Measurements from ENCODE around the gene VSX2.
A peak's percentile ranks its signal among the peaks of the same experiment; 100 is the strongest.

The VSX2 gene

GRCh38 chr14:74238974-74239847, at the start of gene VSX2:
VSX2 (plus strand) TSS chr14:74239449; CDS start chr14:74239562, 113 bp downstream.
- DNase-seq (ENCODE audit: low read depth), result no peak

DNA sequence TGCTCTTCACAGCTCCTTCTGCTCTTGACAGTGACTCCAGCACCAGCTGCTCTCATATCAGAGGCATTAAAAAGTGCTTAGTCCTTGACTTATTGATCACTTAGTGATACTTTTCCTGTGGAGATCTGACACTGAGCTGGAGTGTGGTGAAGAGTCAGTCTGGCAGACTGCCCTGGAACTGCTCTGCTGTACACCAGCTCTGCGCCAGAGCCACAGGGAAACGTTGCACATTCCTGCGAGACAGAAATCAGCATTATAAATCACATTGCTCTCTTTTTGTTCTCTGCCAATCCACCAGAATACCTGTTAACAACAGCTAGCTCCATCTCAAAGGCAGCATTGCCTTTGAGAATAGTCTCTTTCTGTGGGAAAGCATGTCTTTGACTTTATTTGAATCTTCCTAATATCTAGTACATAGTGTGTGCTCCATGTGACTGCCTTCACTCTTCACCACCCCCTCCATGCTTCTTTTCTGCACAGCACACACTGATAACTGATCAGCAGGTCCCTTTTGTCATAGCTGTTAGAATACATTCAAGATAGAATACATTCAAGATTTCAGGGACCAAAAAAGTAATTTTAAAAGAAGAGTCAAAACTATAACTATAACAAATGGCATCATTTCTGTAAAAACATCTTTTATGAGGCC, 48.2 kb upstream of the VSX2 start:
- no peak for DNase-seq (ENCODE audit: low read depth)

DNA sequence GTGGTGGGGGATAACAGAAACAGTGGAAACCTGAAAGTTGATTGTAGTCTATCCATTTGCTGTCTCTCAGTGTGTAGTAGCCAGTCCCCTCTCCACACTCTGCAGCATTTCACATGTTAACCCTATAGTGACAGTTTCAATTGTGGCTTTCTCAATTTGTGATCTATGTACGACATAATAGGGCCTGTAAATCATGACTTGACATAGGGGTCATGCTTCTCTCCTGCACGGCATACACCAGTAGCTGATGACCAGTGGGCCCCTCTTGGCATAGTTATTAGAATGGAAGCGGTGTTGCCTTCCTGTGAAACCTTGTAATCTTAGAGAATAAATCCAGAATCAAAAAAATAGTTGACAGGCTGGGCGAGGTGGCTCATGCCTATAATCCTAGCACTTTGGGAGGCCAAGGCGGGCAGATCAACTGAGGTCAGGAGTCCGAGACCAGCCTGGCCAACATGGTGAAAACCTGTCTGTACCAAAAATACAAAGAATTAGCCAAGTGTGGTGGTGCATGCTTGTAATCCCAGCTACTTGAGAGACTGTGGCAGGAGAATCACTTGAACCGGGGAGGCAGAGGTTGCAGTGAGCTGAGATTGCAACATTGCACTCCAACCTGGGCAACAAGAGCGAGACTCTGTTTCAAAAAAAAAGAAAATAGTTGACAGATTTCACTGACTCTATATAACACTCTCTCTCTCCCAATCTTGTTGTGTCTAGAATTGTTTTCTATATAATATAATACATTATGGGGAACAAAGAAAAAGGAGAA, 44.6 kb upstream of the VSX2 start:
- no peak for DNase-seq (ENCODE audit: low read depth)

- no peak for DNase-seq (ENCODE audit: low read depth)
Measured at GRCh38 chr14:74195623-74196022, 43.6 kb upstream of the VSX2 start.

DNA sequence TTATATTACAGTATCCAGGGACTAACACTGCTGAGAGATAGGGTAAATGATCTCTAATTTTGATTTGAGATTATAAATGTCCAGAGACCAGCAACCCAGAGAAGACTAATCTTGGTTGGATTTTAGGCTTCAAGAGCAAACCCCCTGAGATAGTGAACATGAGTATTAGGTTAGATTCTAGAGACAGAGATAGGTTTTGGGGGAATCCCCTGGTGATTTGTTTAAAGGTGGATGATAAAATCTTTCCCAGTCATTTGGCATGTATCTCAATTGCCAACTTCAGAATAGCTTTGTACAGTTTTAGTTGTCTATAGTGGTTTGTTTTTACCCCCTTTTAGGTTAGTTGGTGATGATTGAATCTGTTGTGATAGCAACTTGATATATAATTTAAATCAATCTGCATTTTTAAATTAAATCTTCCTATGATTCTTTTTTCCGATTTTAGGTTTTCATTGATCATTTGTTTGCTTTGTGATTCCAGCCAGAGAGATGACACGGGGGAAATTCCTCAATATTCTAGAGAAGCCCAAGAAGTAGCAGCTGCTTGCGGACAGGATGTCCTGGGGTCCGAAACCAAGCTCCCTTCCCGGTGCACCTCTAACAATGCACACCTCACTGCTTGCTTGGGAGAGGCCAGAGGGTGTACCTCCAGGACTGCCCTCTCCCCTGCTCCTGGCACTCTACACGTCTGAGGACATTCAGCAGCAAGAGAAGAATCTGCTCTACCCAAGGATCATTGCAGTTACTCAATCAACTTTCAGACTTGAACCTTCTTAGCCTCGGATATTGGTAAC, 40.6 kb upstream of the VSX2 start:
- no peak for DNase-seq (ENCODE audit: low read depth)

- no peak for DNase-seq (ENCODE audit: low read depth)
Measured at GRCh38 chr14:74202113-74202512, 37.1 kb upstream of the VSX2 start.

DNA sequence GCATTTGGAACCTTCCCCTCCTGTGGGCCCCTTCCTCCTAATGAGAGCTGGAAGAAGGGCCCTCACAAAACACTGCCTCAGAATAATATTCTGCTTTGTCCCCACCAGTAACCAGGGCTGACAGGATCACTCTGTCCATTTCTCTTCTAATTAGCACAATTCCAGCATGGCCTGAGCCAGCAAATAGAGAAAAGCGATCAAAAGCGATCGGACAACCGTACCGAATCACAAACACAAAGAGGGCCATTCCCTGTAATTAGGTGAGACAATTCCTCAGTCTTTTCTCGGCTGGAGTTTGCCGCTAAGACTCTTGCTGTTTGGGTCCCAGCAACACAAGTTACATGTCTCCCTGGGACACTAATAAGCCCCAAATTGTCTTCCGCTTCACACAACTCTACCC, 35.6 kb upstream of the VSX2 start:
- DNase-seq (ENCODE audit: low read depth), result no peak

- no peak for DNase-seq (ENCODE audit: low read depth)
Measured at GRCh38 chr14:74204491-74204890, 34.8 kb upstream of the VSX2 start.

GRCh38 chr14:74205882-74206281, 33.4 kb upstream of the VSX2 start:
- no peak for DNase-seq (ENCODE audit: low read depth)

DNA sequence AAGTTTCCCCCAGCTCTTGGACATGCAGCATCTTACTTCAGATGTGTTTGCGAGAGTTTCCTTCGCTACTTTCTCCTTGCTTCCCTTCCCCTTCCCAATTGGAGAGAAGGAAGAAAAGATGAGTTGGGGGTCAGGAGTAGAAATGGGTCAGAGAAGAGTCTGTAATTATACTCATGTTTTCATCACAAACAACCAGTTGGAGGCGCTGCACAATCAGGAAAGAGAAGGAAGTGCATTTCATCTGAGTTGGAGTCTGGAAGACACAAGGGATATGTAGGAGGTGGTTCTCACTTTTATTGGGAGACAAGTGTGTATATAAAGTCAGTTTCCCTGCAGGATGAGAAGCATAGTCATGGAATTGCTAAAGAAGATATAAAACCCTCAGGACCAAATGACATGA, 31.3 kb upstream of the VSX2 start:
- DNase-seq (ENCODE audit: low read depth), result no peak

DNA sequence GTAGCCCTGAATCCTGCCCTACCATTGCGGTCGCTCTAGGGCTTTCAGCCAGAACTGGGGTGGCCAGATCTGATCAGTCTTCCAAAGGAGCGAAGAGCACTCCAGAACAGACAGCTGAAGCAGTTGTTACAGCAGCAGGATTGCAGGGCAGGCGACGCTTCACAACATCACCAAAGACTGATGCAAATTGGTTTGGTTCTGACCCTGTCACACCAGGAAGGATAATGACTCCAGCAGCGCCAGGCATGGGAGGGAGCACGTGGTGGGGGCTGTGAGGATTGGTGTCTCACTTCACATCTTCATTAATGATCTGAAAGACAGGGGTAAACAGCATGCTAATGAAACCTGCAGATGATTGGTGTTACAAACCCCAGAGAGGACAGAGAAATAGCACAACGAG, 30.6 kb upstream of the VSX2 start:
- no peak for DNase-seq (ENCODE audit: low read depth)

DNA sequence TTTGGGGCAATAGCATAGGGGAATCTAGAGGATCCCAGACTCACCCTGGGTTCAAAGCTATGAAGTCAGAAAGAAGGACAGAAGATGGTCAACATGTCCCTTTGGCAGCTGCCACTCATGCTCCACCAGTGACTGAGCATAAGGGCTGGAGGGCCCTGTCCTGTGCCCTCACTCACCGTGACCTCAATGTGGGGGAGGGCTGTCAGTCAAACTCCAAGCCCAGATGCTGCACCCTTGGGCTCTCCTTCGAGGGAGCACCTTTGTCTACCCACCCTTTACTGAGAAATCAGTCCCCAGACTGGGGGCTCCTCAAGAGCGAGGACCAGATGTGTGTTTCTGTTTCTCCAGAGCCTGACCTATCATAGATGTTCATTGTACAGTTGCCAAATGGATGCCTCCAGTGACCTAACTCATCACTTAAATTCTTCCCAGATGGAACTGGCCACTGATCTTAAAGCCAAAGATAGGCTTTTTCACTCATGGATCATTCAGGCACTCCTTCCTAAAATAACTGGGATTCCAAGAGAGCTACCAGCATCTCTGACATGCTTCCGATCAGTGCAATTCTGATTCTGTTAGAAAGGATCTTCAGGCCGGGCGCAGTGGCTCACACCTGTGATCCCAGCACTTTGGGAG, 27.2 kb upstream of the VSX2 start:
- DNase-seq (ENCODE audit: low read depth), result no peak

- no peak for DNase-seq (ENCODE audit: low read depth)
Measured at GRCh38 chr14:74213907-74214803, 25.1 kb upstream of the VSX2 start.

- DNase-seq (ENCODE audit: low read depth), result no peak
Measured at GRCh38 chr14:74216671-74217070, 22.6 kb upstream of the VSX2 start.

DNA sequence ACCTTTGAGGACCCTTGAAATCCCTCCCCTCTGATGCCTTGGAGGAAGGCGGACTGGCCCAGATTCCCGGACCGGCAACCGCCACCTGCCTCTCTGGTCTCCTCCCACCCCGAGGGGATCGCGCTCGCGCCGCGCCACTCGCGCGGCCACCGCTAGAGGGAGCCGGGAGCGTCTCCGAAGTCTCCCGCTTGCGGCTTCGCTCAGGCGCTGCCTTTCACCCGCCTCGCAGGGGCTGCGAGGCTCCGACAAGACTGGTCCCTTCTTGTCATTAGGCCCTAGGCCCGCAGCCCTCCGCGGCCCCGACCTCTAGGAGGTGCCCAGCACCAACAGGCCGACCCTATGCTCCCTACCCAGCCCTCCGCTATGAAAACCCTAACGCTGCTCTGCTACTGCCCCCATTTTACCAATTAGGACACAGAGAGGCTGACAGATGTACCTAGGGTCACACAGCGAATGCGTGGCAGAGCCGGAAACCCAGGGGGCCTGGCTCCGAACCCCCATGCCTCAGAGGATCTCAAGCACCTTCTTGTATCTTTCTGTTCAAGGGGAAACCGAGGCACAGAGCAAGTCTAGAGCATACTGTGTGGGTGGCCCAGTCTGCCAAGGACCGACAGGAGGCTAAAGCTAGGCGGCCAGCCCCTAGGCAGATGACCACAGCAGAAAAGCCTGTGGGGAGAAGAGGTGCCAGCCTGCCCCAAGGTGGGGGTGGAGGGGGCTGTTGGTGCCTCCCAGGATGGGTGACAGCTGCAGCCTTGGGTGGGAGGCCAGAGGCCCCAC, 21.4 kb upstream of the VSX2 start:
- DNase-seq (ENCODE audit: low read depth), result peak; percentile 70

- DNase-seq (ENCODE audit: low read depth), result no peak
Measured at GRCh38 chr14:74218462-74218861, 20.8 kb upstream of the VSX2 start.

DNA sequence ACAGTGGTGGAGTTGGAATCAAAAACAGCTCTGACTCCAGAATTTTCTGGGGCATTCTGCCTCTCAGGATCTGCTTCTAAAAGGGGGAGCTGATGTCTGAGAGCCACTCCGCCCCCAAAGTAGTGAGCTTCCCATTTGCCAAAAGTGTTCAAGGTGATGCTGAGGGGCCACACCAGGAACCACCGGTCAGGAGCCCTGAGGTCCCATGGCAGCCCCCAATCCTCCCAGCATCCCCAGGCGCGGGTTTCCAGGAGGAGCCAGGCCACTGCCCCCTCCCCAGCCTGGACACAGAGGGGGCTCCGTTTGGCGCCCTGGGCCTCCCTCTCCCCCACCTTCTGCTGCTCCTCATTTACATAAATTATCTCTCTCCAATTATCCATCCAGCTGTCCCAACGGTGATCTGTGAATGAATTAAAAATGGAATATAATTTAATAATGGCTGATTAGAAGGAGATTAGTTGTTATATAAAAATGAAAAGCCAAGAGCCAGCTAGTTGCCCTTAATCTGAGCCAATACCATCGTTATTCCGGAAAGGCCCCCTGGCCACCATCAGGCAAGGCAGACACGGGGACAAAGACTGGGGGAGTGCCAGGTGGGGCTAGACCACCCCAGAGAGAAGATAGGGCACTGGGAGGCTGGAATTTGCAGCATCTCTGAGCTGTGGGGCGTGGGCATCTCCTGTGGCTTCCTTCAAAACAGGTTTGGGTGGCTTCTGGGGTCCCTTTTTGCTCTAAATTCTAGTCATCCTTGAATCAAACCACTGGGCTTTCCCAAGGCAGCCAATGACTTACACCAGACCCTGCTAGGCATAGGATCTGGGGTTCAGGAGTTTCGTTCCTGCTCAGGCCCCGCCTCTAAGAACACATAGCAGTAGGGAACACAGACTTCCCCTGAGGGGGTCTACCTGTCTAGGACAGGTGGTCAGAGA, 19.7 kb upstream of the VSX2 start:
- no peak for DNase-seq (ENCODE audit: low read depth)

- DNase-seq (ENCODE audit: low read depth), result no peak
Measured at GRCh38 chr14:74220991-74221390, 18.3 kb upstream of the VSX2 start.

- DNase-seq (ENCODE audit: low read depth), result no peak
Measured at GRCh38 chr14:74221741-74222140, 17.5 kb upstream of the VSX2 start.

All from activated T-cell treated with anti-CD3 and anti-CD28 coated beads for 1 hour (primary cell).